OCI-LY7 (cell line): ENCODE measurements around the gene FSIP2. TPM values are rescaled to one million over a fixed set of nuclear protein-coding genes. Genes with fewer than 3 reads are reported as not detected.
"Not testable (repeated sequence)": the region's sequence is repeated elsewhere in the genome, so short reads cannot be mapped to it uniquely, and the experiment has no call there.

Experiments used
- BruUV-seq: library from RNA; stranded (reverse); fragments of 400-500 nt; replicated peaks from 2 replicates; lab custom pipeline; 2021; lab: Mats Ljungman, UMichigan
- CTCF ChIA-PET: fragments of 300-600 bp; sonication (Branson Sonifier 250); formaldehyde crosslinking; loops from one replicate; lab custom pipeline; 2022; ENCODE audit warnings: antibody characterized with exemption; ENCODE audit not compliant: unreplicated experiment; lab: Charles Lee
- POLR2A ChIA-PET: fragments of 300-600 bp; sonication (Branson Sonifier 250); formaldehyde crosslinking; loops from one replicate; lab custom pipeline; 2022; ENCODE audit warnings: antibody characterized with exemption; lab: Charles Lee
- DNase-seq: peaks from one replicate; pipeline ENCODE4 v3.0.0-alpha.2; 2015; ENCODE audit warnings: low spot score
- H2AFZ ChIP-seq: fragments of 200-600 bp; sonication (generic), shearing (Covaris generic); 2 replicates; pipeline ENCODE4 v1.6.1; 2014; ENCODE audit warnings: mild to moderate bottlenecking, antibody characterized with exemption, low read length, moderate library complexity
- H3K27ac ChIP-seq: fragments of 200-600 bp; sonication (generic); 2 replicates; pipeline ENCODE4 v1.5.1; 2014; ENCODE audit warnings: mixed run types, low read depth, mild to moderate bottlenecking, moderate library complexity, low read length, inconsistent platforms; ENCODE audit not compliant: poor library complexity, severe bottlenecking
- H3K36me3 ChIP-seq: fragments of 200-600 bp; sonication (generic); 2 replicates; pipeline ENCODE4 v1.6.1; 2014; ENCODE audit warnings: mild to moderate bottlenecking, antibody characterized with exemption, low read length, moderate library complexity, mixed read lengths; ENCODE audit not compliant: insufficient read depth
- H3K4me1 ChIP-seq: fragments of 200-600 bp; sonication (generic); 2 replicates; pipeline ENCODE4 v1.5.1; 2014; ENCODE audit warnings: mild to moderate bottlenecking, low read length; ENCODE audit not compliant: insufficient read depth, poor library complexity, severe bottlenecking
- H3K4me2 ChIP-seq: fragments of 200-600 bp; sonication (generic); 2 replicates; pipeline ENCODE4 v1.6.1; 2014; ENCODE audit warnings: mild to moderate bottlenecking, low read length
- H3K4me3 ChIP-seq: fragments of 200-600 bp; sonication (generic); 2 replicates; pipeline ENCODE4 v1.5.1; 2014; ENCODE audit warnings: mild to moderate bottlenecking, low read depth, low read length; ENCODE audit not compliant: poor library complexity, severe bottlenecking
- H3K79me2 ChIP-seq: fragments of 200-600 bp; sonication (generic); 2 replicates; pipeline ENCODE4 v1.6.1; 2016; ENCODE audit warnings: low read depth, mild to moderate bottlenecking, low read length, moderate library complexity, mixed read lengths; ENCODE audit not compliant: insufficient read depth
- H3K9me2 ChIP-seq: fragments of 200-600 bp; sonication (generic); 2 replicates; pipeline ENCODE4 v1.6.1; 2016; ENCODE audit warnings: mild to moderate bottlenecking, low read length, mixed read lengths; ENCODE audit not compliant: insufficient read depth
- H3K9me3 ChIP-seq: fragments of 200-600 bp; sonication (generic); 2 replicates; pipeline ENCODE4 v1.6.1; 2014; ENCODE audit warnings: mild to moderate bottlenecking, mixed run types, low read length, mixed read lengths
- H4K20me1 ChIP-seq: fragments of 200-600 bp; sonication (generic); 2 replicates; pipeline ENCODE4 v1.6.1; 2014; ENCODE audit warnings: mild to moderate bottlenecking, antibody characterized with exemption, low read length, moderate library complexity, mixed read lengths; ENCODE audit not compliant: insufficient read depth
- EZH2phosphoT487 ChIP-seq: fragments of 200-600 bp; sonication (generic); IDR thresholded peaks from 2 replicates; pipeline ENCODE4 v1.6.1; 2018; ENCODE audit warnings: low read depth, borderline replicate concordance, mild to moderate bottlenecking, mixed run types, antibody characterized with exemption, low read length, moderate library complexity, mixed read lengths
- intact Hi-C: fragments of 100-400 bp; cut with micrococcal nuclease; formaldehyde crosslinking; loops from one replicate; pipeline ENCODE4 v1.10.0; 2022; ENCODE audit not compliant: unreplicated experiment
- total RNA-seq, 2 experiments: library from RNA; depleted of rRNA in 1 of 2; stranded (reverse); fragments of >200 nt in 1 of 2; shearing (Covaris generic) in 1 of 2; gene quantifications; 2 replicates each; pipeline ENCODE4 v1.2.3, GENCODE V29; 2014 to 2022
- TF ChIP-seq, protein P1 (sequence below): fragments of 200-600 bp; sonication (generic); conservative IDR thresholded peaks from 2 replicates; pipeline ENCODE4 v1.5.1; 2014; ENCODE audit warnings: mild to moderate bottlenecking, antibody characterized with exemption, low read length, moderate library complexity, mixed read lengths

The FSIP2 gene
- total RNA-seq, 2 experiments from 2014 or later: 0.06 to 0.19 TPM

DNA sequence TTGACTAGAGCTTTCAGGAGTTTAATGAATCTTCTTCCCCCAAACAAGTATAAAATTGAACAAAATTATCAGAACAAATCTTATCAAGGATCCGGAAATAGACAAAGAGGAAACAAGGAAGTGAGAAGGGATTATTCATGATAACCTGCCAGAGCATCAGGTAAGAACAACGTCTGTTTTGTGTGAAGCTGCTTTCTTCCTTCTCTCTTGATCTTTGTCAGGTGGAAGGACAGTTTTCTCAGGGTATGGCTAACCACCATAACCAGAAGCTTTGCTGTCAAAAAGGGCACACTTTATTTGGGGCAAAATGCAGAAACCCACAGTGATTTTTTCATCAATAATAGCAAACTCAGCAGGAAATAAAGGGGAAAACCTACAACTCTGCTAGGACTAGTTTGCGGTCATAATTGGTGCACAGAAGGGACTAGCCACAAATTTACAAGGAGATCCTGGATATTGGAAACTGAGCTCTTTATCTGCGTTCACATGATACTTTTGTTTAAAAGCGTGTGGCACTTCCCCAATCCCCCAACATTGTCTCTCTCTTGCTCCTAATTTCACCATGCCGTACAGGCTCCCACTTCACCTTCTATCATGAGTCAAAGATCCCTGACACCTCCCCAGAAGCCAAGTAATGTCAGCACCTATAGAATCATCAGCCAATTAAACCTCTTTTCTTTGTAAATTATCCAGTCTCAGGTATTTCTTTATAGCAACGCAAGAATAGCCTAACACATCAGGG is 124.2 kb downstream of the FSIP2 start:
- CTCF ChIA-PET: no interaction called here

DNA sequence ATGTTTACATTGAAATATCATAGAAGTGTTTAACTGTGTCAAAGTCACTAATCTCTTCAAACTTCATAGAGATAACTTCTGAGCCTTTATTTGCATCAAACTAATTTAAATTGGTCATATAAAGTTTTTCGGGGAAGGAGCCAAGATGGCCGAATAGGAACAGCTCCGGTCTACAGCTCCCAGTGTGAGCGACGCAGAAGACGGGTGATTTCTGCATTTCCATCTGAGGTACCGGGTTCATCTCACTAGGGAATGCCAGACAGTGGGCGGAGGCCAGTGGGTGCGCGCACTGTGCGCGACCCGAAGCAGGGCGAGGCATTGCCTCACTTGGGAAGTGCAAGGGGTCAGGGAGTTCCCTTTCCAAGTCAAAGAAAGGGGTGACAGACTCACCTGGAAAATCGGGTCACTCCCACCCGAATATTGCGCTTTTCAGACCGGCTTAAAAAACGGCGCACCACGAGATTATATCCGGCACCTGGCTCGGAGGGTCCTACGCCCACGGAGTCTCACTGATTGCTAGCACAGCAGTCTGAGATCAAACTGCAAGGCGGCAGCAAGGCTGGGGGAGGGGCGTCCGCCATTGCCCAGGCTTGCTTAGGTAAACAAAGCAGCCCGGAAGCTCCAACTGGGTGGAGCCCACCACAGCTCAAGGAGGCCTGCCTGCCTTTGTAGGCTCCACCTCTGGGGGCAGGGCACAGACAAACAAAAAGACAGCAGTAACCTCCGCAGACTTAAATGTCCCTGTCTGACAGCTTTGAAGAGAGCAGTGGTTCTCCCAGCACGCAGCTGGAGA is 126.1 kb downstream of the FSIP2 start:
- H3K79me2 ChIP-seq, DNase-seq, H3K9me3 ChIP-seq, H4K20me1 ChIP-seq, BruUV-seq, H3K9me2 ChIP-seq, intact Hi-C loops, H2AFZ ChIP-seq, H3K4me1 ChIP-seq, H3K36me3 ChIP-seq, H3K4me3 ChIP-seq, CTCF ChIA-PET, H3K4me2 ChIP-seq, H3K27ac ChIP-seq: not testable (repeated sequence)
- POLR2A ChIA-PET: interaction anchor here (0.6 kb wide), 1 partner anchor 1647 kb away, joined by 4 read pairs; no protein-coding TSS in a partner anchor

More for the DNA sequence above, 124.2 kb downstream of the FSIP2 start:
- H3K9me3 ChIP-seq: no peaks in the 10 kb centered on the region
- no peak for TF ChIP-seq EZH2phosphoT487
- TF ChIP-seq, protein P1, sequence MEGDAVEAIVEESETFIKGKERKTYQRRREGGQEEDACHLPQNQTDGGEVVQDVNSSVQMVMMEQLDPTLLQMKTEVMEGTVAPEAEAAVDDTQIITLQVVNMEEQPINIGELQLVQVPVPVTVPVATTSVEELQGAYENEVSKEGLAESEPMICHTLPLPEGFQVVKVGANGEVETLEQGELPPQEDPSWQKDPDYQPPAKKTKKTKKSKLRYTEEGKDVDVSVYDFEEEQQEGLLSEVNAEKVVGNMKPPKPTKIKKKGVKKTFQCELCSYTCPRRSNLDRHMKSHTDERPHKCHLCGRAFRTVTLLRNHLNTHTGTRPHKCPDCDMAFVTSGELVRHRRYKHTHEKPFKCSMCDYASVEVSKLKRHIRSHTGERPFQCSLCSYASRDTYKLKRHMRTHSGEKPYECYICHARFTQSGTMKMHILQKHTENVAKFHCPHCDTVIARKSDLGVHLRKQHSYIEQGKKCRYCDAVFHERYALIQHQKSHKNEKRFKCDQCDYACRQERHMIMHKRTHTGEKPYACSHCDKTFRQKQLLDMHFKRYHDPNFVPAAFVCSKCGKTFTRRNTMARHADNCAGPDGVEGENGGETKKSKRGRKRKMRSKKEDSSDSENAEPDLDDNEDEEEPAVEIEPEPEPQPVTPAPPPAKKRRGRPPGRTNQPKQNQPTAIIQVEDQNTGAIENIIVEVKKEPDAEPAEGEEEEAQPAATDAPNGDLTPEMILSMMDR: no peak
- no TSS peak for BruUV-seq
- H3K4me3 ChIP-seq: no peak overlapping the region
- H3K27ac ChIP-seq: no peak overlapping the region
- POLR2A ChIA-PET: interaction anchor here (0.6 to 1.0 kb wide), 2 partner anchors 11 to 142 kb away, joined by 3 to 4 read pairs; no protein-coding TSS in a partner anchor
- H3K9me2 ChIP-seq: no peaks in the 10 kb centered on the region
- H3K79me2 ChIP-seq: no peaks in the 10 kb centered on the region
- intact Hi-C loops: no loop called here
- no peaks in the 10 kb centered on the region for H3K36me3 ChIP-seq
- no peaks in the 10 kb centered on the region for H3K4me1 ChIP-seq
- no peak overlapping the region for H3K4me2 ChIP-seq
- no peaks in the 10 kb centered on the region for H4K20me1 ChIP-seq
- no peak for DNase-seq
- H2AFZ ChIP-seq: no peak overlapping the region

DNA sequence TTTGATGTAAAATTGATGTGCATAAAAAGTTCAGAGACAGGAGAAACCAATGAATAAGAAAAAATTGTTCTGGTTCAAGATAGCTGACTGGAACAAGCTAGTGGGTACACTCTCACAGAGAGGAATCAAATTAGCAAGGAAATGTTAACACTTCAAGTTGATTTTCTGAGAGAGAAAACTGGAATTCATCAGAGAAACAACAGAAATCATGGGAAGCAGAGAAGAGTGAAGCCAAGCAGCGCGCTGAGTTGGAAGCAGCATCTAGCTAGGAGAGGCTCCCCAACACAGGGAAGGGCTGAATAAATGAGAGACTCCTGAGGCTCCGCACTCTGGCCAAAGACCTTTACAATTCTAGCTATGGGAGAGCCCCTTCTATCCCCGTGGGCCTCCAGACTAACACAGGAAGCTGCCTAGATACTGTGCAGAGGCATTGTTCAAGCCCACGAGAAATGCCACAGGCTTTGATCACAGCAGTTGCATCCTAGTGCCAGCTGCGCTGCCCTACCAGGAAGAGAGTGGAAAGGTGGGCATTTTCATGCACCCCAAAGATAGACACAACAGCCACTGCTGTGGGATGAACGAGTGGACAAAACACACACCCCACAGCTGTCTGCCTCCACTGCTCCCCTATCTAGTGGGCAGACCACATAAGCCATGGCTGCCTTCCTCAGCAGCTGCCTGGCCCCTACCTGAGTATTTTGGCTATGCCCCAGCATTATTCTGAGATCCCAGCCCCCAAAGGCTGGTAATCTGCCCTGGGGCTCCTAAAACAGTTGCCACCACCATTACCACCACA is 136.7 kb downstream of the FSIP2 start:
- intact Hi-C loops: no loop called here
- Histone ChIP-seq H3K27ac (no peak overlapping the region), H2AFZ (no peak overlapping the region), H4K20me1 (no peaks in the 10 kb centered on the region), H3K36me3 (no peaks in the 10 kb centered on the region), H3K9me2 (no peaks in the 10 kb centered on the region), H3K9me3 (no peaks in the 10 kb centered on the region), H3K4me2 (no peak overlapping the region), H3K4me1 (no peaks in the 10 kb centered on the region), H3K79me2 (no peaks in the 10 kb centered on the region), H3K4me3 (no peak overlapping the region)
- TF ChIP-seq, protein P1: no peak
- no peak for TF ChIP-seq EZH2phosphoT487
- ChIA-PET POLR2A (no interaction called here), CTCF (no interaction called here)
- DNase-seq: no peak
- BruUV-seq: no TSS peak
